Renal cortex interstitium (tissue), 11 donors: ENCODE results near the gene SLX4IP. TPM values are rescaled to one million over a fixed set of nuclear protein-coding genes. Genes with fewer than 3 reads are reported as not detected.

Experiments used
- DNase-seq, 11 donors: peaks; one replicate each; pipeline ENCODE4 v3.0.0-alpha.2; 2013; ENCODE audit warnings: low read depth in 9 of 11, low spot score in 4 of 11; ENCODE audit errors: extremely low read depth in 1 of 11
- polyA plus RNA-seq, 3 donors: library from polyadenylated mRNA; unstranded; fragments of 120-200 nt; gene quantifications; one replicate each; pipeline ENCODE4 v1.2.1, GENCODE V29; 2013; ENCODE audit not compliant: insufficient read length in 3 of 3

Gene SLX4IP
- polyA plus RNA-seq, 3 donors: 6.8 to 10.7 (median 8.3) TPM

- DNase-seq: no peak
Observed at GRCh38 chr20:10671919-10672623, 237.0 kb downstream of the SLX4IP start.

GRCh38 chr20:10672624-10673127, 237.6 kb downstream of the SLX4IP start:
- DNase-seq: no peak

GRCh38 chr20:10673176-10673841, 238.2 kb downstream of the SLX4IP start:
- DNase-seq: no peak

GRCh38 chr20:10673842-10674683, 239.0 kb downstream of the SLX4IP start, which contains the start of gene JAG1:
Gene JAG1, minus strand, starts transcription at chr20:10673999. Its CDS starts 469 bp downstream, at chr20:10673530.
- DNase-seq: peak; percentile 90 to 96 (median 92)

- peak in 2 of 11 donors; percentile 71 to 80 for DNase-seq
Observed at GRCh38 chr20:10674684-10675449, 239.8 kb downstream of the SLX4IP start.

- DNase-seq: no peak
Observed at GRCh38 chr20:10675450-10675848, 240.3 kb downstream of the SLX4IP start.

GRCh38 chr20:10676518-10676917, 241.4 kb downstream of the SLX4IP start:
- DNase-seq: no peak

Other genes with a start within 250 kb of the SLX4IP start
- 10 to 100 TPM in 1 of 3 donors, 1 to 10 TPM in 2; 6.4 to 10.6 (median 6.8) TPM for gene SNAP25, start 216.5 kb upstream of the SLX4IP start, polyA plus RNA-seq
- 10 to 100 TPM; 28.4 to 34.3 (median 32.7) TPM for gene MKKS, start 1.1 kb upstream of the SLX4IP start, polyA plus RNA-seq
- 100 to 1,000 TPM; 169 to 228 (median 174) TPM for gene JAG1, start 238.7 kb downstream of the SLX4IP start, polyA plus RNA-seq